K562 (cell line): Measurements from ENCODE around the gene RNF223. TPM values are rescaled to one million over a fixed set of nuclear protein-coding genes. Genes with fewer than 3 reads are reported as not detected.

Source experiments
- ARHGAP35 ChIP-seq: fragments of 450-650 bp; IDR thresholded peaks from 2 replicates; pipeline ENCODE4 v1.6.1; 2018; ENCODE audit not compliant: partially characterized antibody
- CBX1 ChIP-seq: sonication (generic); IDR thresholded peaks from 2 replicates; pipeline ENCODE4 v1.6.1; 2016; ENCODE audit warnings: antibody characterized with exemption, low read depth, mild to moderate bottlenecking
- DMBX1 ChIP-seq: fragments of 250-450 bp; sonication (Bioruptor Pico); IDR thresholded peaks from 2 replicates; pipeline ENCODE4 v1.8.0; 2022; ENCODE audit warnings: inconsistent platforms, mild to moderate bottlenecking, moderate library complexity, borderline replicate concordance
- HDAC2 ChIP-seq: fragments of 450-650 bp; IDR thresholded peaks from 2 replicates; pipeline ENCODE4 v1.6.1; 2016; ENCODE audit warnings: mild to moderate bottlenecking
- JUND ChIP-seq, 2 experiments: IDR thresholded peaks; 2 replicates in 1 of 2; 3 replicates in 1 of 2; pipeline ENCODE4 v1.6.1; 2011; ENCODE audit warnings: borderline replicate concordance in 2 of 2, low read depth in 2 of 2, low read length in 2 of 2, improper control_type of control experiment in 1 of 2, missing biosample characterization in 1 of 2, missing genetic modification characterization in 1 of 2, missing genetic modification reagents in 1 of 2
- L3MBTL2 ChIP-seq: fragments of 450-650 bp; IDR thresholded peaks from 2 replicates; pipeline ENCODE4 v1.6.1; 2016; ENCODE audit warnings: mild to moderate bottlenecking, moderate library complexity
- MBD1 ChIP-seq: fragments of 250-450 bp; sonication (Bioruptor Pico); IDR thresholded peaks from 2 replicates; pipeline ENCODE4 v1.8.0; 2022; ENCODE audit warnings: inconsistent platforms
- NEUROD1 ChIP-seq: fragments of 150-350 bp; IDR thresholded peaks from 2 replicates; pipeline ENCODE4 v1.6.1; 2014; ENCODE audit warnings: borderline replicate concordance, low read length, low read depth; ENCODE audit not compliant: partially characterized antibody
- PKNOX1 ChIP-seq: fragments of 450-650 bp; IDR thresholded peaks from 2 replicates; pipeline ENCODE4 v1.6.1; 2016
- POLR2A ChIP-seq: fragments of 450-650 bp; conservative IDR thresholded peaks from 2 replicates; pipeline ENCODE4 v1.6.1; 2016
- RAD21 ChIP-seq, 2 experiments: fragments of 250-450 bp in 1 of 2; fragments of 450-650 bp in 1 of 2; sonication (Bioruptor Pico) in 1 of 2; formaldehyde crosslinking in 1 of 2; IDR thresholded peaks in 1 of 2; conservative IDR thresholded peaks in 1 of 2; 2 replicates each; pipeline versions ENCODE4 v1.4.0 to v1.8.0; 2020 to 2022; ENCODE audit warnings: mild to moderate bottlenecking in 2 of 2, moderate library complexity in 1 of 2
- RUNX1 ChIP-seq: sonication (generic); IDR thresholded peaks from 2 replicates; pipeline ENCODE4 v1.6.1; 2016; ENCODE audit warnings: antibody characterized with exemption, low read depth
- SIX5 ChIP-seq, 2 experiments: IDR thresholded peaks; 2 replicates each; pipeline ENCODE4 v1.6.1; 2011; ENCODE audit warnings: low read length in 2 of 2, borderline replicate concordance in 1 of 2, low read depth in 1 of 2, mild to moderate bottlenecking in 1 of 2, moderate library complexity in 1 of 2; ENCODE audit not compliant: insufficient read depth in 1 of 2
- TCFL5 ChIP-seq: fragments of 250-450 bp; sonication (Bioruptor Pico); conservative IDR thresholded peaks from 2 replicates; pipeline ENCODE4 v1.6.1; 2021; ENCODE audit warnings: mild to moderate bottlenecking, moderate library complexity, matching md5 sums
- ZBTB17 ChIP-seq: fragments of 450-650 bp; formaldehyde crosslinking; IDR thresholded peaks from 2 replicates; pipeline ENCODE4 v1.4.0; 2020; ENCODE audit warnings: mild to moderate bottlenecking
- ZBTB26 ChIP-seq: fragments of 450-650 bp; formaldehyde crosslinking; IDR thresholded peaks from 2 replicates; pipeline ENCODE4 v1.4.0; 2022; ENCODE audit warnings: missing genetic modification characterization
- ZBTB9 ChIP-seq: fragments of 450-650 bp; formaldehyde crosslinking; IDR thresholded peaks from 2 replicates; pipeline ENCODE4 v1.4.0; 2020; ENCODE audit warnings: mild to moderate bottlenecking, moderate library complexity
- polyA plus RNA-seq, 8 experiments: library from polyadenylated mRNA; depleted of rRNA in 4 of 8; stranded (reverse) in 5 of 8; unstranded in 3 of 8; fragments of >200 nt; fragmentation: Nextera tagmentation in 2 of 8; fragmentation: Illumina TruSeq in 1 of 8; extraction: Ambion mirVana in 2 of 8; extraction: Trizol in 1 of 8; gene quantifications; 2 replicates each; pipeline versions ENCODE4 v1.2.1 to v1.2.3, GENCODE V29; 2011 to 2014; ENCODE audit warnings: inconsistent platforms in 1 of 8, missing spikeins in 1 of 8
- total RNA-seq, 7 experiments: library from RNA; depleted of rRNA in 6 of 7; stranded (reverse); fragments of >200 nt in 6 of 7; fragmentation: Illumina TruSeq in 2 of 7; extraction: Trizol in 2 of 7; gene quantifications; 2 replicates each; pipeline versions ENCODE4 v1.2.1 to v1.2.3, GENCODE V29; 2011 to 2021; ENCODE audit warnings: low replicate concordance in 1 of 7
- TF ChIP-seq, protein P1 (sequence below): fragments of 450-650 bp; IDR thresholded peaks from 2 replicates; pipeline ENCODE4 v1.6.1; 2016; ENCODE audit warnings: missing biosample characterization, missing genetic modification characterization

The RNF223 gene
- total and polyA plus RNA-seq, 9 of the 15 experiments (the other 6 are each of a cell fraction or from before 2014, with no cell fraction given): 0.04 to 0.32 TPM; not detected in 7

DNA sequence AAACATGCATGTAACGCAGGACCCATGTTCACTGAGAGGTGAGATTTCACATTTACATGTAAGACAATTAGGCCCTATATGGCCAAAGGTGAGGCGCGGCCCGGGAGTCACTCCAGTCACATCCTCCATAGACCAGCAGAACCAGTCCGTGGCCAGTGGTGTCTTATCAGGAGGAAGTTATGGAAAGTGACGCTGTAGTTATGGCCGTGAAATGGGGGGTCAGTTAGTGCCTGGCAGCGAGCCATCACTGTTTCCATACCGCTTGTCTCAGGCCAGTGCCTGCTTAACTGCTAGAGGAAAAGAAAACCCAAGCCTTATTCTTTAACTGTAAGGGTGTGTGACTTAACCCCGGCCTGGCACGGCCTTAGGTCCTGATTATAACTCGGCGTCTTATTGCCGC, 35.6 kb upstream of the RNF223 start (continued):
- TF ChIP-seq L3MBTL2: peak; percentile 69
- TF ChIP-seq PKNOX1: peak; percentile 55; the same call in 1 of the 2 replicates
- 0 out of 2 replicates have a peak, but pooled peaks have one; percentile 15 for TF ChIP-seq POLR2A
- no peak for TF ChIP-seq ZBTB9
- TF ChIP-seq ARHGAP35: no peak
- TF ChIP-seq HDAC2: 0 out of 2 replicates have a peak, but pooled peaks have one; percentile 59
- TF ChIP-seq TCFL5 (CRISPR knock-in tag): 0 out of 2 replicates have a peak, but pooled peaks have one; percentile 6
- TF ChIP-seq DMBX1 (CRISPR knock-in tag): 0 out of 2 replicates have a peak, but pooled peaks have one; percentile 54
- TF ChIP-seq NEUROD1: peak; percentile 21
- TF ChIP-seq MBD1 (CRISPR knock-in tag): peak; percentile 2; the same call in 1 of the 2 replicates
- TF ChIP-seq RUNX1: no peak
- TF ChIP-seq SIX5 (IDR thresholded peaks at IDR 0.05; ENCODE audit: borderline replicate concordance in 1 of 2, insufficient read depth in 1 of 2, low read depth in 1 of 2, low read length in 2 of 2): no peak
- peak; percentile 63; the same call in 1 of the 2 replicates for TF ChIP-seq CBX1
- TF ChIP-seq, protein P1, sequence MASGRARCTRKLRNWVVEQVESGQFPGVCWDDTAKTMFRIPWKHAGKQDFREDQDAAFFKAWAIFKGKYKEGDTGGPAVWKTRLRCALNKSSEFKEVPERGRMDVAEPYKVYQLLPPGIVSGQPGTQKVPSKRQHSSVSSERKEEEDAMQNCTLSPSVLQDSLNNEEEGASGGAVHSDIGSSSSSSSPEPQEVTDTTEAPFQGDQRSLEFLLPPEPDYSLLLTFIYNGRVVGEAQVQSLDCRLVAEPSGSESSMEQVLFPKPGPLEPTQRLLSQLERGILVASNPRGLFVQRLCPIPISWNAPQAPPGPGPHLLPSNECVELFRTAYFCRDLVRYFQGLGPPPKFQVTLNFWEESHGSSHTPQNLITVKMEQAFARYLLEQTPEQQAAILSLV (tag): 0 out of 2 replicates have a peak, but pooled peaks have one; percentile 44
- TF ChIP-seq JUND (IDR thresholded peaks at IDR 0.05; ENCODE audit: borderline replicate concordance, low read depth, low read length): peak; percentile 56; the same call in 1 of the 2 replicates
- TF ChIP-seq JUND (tag; IDR thresholded peaks at IDR 0.05; ENCODE audit: borderline replicate concordance, low read depth, low read length): peak; percentile 59; the same call in 1 of the 3 replicates
- no peak for TF ChIP-seq ZBTB26
- TF ChIP-seq RAD21 (CRISPR knock-in tag; conservative IDR thresholded peaks at IDR 0.05 in 1 of 2, IDR thresholded peaks at IDR 0.05 in 1 of 2): no peak
- TF ChIP-seq ZBTB17 (CRISPR knock-in tag): no peak
